Epithelial cell of proximal tubule (primary cell): ENCODE measurements around the gene ZMIZ1. TPM values are rescaled to one million over a fixed set of nuclear protein-coding genes. Genes with fewer than 3 reads are reported as not detected.
"Not testable (repeated sequence)": the region's sequence is repeated elsewhere in the genome, so short reads cannot be mapped to it uniquely, and the experiment has no call there.

Experiments used
- DNase-seq: peaks from one replicate; pipeline ENCODE4 v3.0.0-alpha.2; 2011; ENCODE audit warnings: low read depth
- H3K4me3 ChIP-seq: 2 replicates; pipeline ENCODE4 v1.5.1; 2011; ENCODE audit warnings: low read depth, mild to moderate bottlenecking, low read length
- total RNA-seq: library from RNA; depleted of rRNA; stranded (reverse); fragments of >200 nt; gene quantifications from 2 replicates; pipeline ENCODE4 v1.2.3, GENCODE V29; 2015
- TF ChIP-seq, protein P1 (sequence below): conservative IDR thresholded peaks from 2 replicates; pipeline ENCODE4 v1.5.1; 2012; ENCODE audit warnings: low read depth, mild to moderate bottlenecking, low read length

Gene ZMIZ1
- total RNA-seq, 1 donor from 2014 or later, result 21.4 TPM

DNA sequence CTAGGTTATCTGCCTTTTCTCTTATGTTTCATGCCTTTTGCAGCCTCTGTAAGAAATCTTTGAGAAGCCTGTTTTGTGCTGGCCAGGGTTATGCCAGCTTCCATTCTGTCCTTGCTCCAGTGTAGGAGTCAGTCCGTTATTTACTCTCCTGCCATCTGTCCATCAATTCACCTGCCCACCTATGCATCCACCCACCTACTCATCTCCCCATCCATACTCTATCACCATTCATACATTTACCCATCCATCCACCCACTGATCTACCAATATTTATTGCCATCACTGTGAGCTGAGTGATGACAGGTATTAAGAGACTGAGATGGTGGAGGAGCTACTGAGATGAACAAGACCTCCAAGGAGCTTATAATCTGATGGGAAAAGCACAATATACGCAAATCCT is 265.8 kb downstream of the ZMIZ1 start:
- DNase-seq, result no peak
- TF ChIP-seq, protein P1, sequence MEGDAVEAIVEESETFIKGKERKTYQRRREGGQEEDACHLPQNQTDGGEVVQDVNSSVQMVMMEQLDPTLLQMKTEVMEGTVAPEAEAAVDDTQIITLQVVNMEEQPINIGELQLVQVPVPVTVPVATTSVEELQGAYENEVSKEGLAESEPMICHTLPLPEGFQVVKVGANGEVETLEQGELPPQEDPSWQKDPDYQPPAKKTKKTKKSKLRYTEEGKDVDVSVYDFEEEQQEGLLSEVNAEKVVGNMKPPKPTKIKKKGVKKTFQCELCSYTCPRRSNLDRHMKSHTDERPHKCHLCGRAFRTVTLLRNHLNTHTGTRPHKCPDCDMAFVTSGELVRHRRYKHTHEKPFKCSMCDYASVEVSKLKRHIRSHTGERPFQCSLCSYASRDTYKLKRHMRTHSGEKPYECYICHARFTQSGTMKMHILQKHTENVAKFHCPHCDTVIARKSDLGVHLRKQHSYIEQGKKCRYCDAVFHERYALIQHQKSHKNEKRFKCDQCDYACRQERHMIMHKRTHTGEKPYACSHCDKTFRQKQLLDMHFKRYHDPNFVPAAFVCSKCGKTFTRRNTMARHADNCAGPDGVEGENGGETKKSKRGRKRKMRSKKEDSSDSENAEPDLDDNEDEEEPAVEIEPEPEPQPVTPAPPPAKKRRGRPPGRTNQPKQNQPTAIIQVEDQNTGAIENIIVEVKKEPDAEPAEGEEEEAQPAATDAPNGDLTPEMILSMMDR, result no peak
- H3K4me3 ChIP-seq, result no peak overlapping the region

DNA sequence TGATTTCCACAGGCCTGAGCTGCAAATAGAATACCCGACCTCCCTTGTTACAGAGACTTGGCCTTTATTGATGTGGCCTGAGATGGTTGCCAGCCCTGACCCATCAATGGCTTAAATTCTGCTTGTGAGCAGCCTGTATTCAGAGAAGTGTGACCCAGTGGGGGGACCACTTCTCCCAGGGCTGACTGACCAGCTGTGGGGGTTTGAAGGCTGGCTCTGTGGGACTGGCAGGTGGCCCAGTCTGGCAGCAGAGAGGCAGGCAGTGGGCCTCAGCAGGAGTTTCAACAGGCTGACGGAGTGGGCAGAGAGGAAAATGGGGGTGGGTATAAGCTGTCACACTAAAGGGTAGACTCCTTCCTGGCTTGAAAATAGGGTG is 266.3 kb downstream of the ZMIZ1 start:
- TF ChIP-seq, protein P1, result no peak
- no peak for DNase-seq
- no peak overlapping the region for H3K4me3 ChIP-seq

DNA sequence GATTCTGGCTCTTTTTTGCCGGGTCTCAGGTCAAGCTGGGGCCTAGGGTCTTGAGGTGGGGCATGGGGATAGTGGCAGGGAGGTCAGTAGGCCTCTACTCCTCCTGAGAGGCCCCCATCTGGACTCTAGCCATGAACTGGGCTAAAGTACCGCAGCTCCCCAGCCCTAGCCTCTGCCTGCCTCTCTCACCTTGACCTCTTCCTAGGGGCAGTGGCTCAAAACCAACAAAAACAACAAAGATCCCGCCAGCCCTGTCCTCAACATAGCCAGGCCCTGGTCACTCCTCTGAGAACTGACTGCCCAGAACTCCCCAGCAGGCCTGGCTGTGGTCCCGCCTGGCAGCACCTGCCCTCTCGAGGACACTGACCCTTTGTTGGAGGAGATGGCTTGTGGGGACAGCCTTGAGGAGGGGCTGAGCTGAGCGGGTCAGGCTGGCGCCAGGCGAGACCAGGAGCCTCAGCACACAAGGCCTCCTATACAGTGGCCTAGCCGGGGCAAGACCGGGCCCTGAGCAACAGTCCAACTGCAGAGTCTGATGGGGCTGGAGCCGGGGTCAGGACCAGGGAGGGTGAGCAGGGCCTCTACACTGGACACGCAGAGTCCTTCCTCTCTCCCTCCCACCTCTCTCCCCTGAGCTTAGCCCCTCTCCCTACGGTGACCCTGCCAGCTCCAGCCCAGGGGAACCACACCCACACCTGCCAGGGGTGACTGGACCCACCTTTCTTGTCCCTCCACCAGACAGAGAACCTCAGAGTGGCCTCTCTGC is 266.9 kb downstream of the ZMIZ1 start:
- no peak for DNase-seq
- no peak overlapping the region for H3K4me3 ChIP-seq
- TF ChIP-seq, protein P1, result no peak

DNA sequence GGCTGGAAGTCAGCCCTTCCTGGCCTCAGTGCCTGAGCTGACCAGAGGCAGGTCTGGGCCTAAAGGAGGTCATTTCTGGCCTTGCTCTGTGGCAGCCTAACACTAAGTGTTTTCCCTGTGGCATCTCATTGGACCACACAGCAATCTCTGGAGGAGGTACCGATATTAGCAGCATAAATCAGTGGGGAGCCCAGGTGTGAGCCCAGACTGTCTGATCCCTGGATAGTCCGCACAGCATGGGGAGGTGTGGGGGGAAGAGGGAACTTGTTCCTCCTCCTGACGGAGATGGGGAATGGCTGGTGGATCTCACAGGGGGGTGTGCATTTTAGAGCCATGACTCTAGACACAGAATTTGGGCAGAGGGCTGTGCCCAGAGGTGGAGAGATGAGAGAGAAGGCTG is 267.5 kb downstream of the ZMIZ1 start:
- no peak overlapping the region for H3K4me3 ChIP-seq
- TF ChIP-seq, protein P1, result no peak
- no peak for DNase-seq

DNA sequence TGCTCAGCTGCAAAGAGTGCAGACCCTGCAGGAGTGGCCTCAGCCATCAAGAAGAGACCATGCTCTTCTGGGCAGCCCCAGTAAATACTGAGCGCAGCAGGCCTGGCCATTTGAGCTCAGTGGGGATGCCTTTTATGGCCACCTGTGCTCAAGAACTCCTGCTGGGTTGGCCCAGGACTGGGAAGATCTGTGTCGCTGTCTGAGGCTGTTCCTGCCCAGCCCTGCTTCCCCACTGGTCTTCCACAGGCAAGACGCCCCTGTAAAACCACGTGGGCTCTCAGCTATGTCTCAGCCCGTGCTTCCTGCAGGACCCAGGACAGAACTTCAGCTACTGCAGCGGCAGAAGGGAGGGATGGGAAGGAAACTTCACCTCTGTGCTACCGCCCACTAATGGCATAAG is 268.0 kb downstream of the ZMIZ1 start:
- H3K4me3 ChIP-seq, result no peak overlapping the region
- TF ChIP-seq, protein P1, result no peak
- DNase-seq, result no peak

DNA sequence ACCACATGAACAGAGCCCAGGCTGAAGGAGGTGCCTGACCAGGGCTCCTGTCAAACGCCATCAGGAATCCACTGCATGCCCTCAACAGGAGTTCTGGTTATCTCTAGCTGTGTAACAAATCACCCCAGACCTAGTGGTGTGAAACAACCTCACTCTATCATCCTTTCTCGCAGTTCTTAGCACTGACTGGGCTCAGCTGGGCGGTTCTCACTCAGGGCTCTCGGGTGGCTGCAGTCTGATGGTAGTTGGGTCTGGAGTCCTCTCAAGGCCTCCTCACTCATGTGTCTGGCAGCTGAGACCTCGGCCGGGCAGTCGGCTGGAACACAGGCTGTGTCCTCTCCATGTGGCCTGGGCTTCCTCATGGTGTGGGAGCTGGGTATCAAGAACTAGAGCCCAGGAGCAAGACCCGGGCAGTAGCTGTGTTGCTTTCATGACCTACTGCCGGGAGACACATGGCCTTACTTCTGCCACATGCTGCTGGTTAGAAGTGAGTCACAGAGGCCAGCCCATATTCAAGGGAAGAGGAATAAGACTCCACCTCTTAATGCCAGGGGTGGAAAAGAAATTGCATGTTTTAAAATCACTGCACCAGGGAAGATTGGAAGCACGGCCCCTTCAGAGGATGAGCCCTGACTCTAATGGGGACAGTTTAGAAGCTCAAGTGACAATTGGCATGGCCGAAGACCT is 269.2 kb downstream of the ZMIZ1 start:
- DNase-seq, H3K4me3 ChIP-seq: not testable (repeated sequence)

DNA sequence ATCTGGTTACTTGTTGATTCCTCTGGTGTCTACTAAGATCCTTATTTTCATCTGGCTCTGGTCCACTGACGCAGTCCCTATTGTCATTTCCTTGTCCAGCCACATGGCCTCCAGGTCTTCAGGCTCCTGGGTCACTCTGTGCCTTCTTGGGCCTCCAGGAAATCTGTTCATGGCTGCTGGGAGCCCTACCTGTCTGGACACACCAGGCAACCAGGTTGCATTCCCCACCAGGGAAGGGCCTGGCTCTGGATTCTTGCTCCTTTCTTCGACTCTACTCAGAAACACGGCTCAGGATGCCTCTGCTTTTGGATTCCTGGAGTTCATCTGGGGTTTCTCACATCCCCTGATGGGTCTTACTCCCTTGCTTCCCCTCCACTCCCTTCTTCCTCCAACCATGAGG is 270.5 kb downstream of the ZMIZ1 start:
- H3K4me3 ChIP-seq, result no peak overlapping the region
- no peak for DNase-seq
- TF ChIP-seq, protein P1, result no peak
